Endothelial cell (in vitro differentiated cells): Measurements from ENCODE around the gene GABRG3. TPM values are rescaled to one million over a fixed set of nuclear protein-coding genes. Genes with fewer than 3 reads are reported as not detected.

Experiments
- DNase-seq: peaks from one replicate; pipeline ENCODE4 v3.0.0; 2021; ENCODE audit warnings: low spot score
- H3K27ac Mint-ChIP-seq: one replicate; pipeline ENCODE4 v1.8.0; 2021; ENCODE audit warnings: mixed read lengths, inconsistent platforms; ENCODE audit not compliant: unreplicated experiment
- H3K27me3 Mint-ChIP-seq: one replicate; pipeline ENCODE4 v1.8.0; 2021; ENCODE audit warnings: mild to moderate bottlenecking, moderate library complexity, mixed read lengths, inconsistent platforms; ENCODE audit not compliant: unreplicated experiment
- H3K36me3 Mint-ChIP-seq: one replicate; pipeline ENCODE4 v1.8.0; 2021; ENCODE audit warnings: mild to moderate bottlenecking, low read depth, mixed read lengths, inconsistent platforms; ENCODE audit not compliant: unreplicated experiment
- H3K4me1 Mint-ChIP-seq: one replicate; pipeline ENCODE4 v1.8.0; 2021; ENCODE audit warnings: mild to moderate bottlenecking, mixed read lengths, inconsistent platforms; ENCODE audit not compliant: unreplicated experiment
- H3K4me3 Mint-ChIP-seq: one replicate; pipeline ENCODE4 v1.8.0; 2021; ENCODE audit warnings: mild to moderate bottlenecking, mixed read lengths, inconsistent platforms; ENCODE audit not compliant: unreplicated experiment
- H3K9me3 Mint-ChIP-seq: one replicate; pipeline ENCODE4 v1.8.0; 2021; ENCODE audit warnings: mixed read lengths, inconsistent platforms; ENCODE audit not compliant: unreplicated experiment
- CTCF ChIP-seq: fragments of 200-600 bp; sonication (generic); IDR thresholded peaks from one replicate; pipeline ENCODE4 v1.5.0; 2021; ENCODE audit warnings: antibody characterized with exemption; ENCODE audit not compliant: unreplicated experiment
- total RNA-seq: library from RNA; stranded (reverse); fragmentation: NEBNext Ultra II Directional; extraction: Animal tissue kit (Norgen Biotek cat#: 25700); gene quantifications from one replicate; pipeline ENCODE4 v1.2.1, GENCODE V29; 2021; ENCODE audit not compliant: unreplicated experiment

GABRG3 gene
- total RNA-seq, 1 donor from 2014 or later, result 0.21 TPM

- peaks cover 4% of the 10 kb centered on the region for H3K27me3 Mint-ChIP-seq
- no peaks in the 10 kb centered on the region for H3K4me1 Mint-ChIP-seq
- H3K27ac Mint-ChIP-seq, result no peak overlapping the region
- DNase-seq, result no peak
- no peak overlapping the region for H3K4me3 Mint-ChIP-seq
- no peaks in the 10 kb centered on the region for H3K9me3 Mint-ChIP-seq
- no peaks in the 10 kb centered on the region for H3K36me3 Mint-ChIP-seq
- no peak for TF ChIP-seq CTCF
Observed at GRCh38 chr15:27084844-27085243, 113.9 kb downstream of the GABRG3 start.

DNA sequence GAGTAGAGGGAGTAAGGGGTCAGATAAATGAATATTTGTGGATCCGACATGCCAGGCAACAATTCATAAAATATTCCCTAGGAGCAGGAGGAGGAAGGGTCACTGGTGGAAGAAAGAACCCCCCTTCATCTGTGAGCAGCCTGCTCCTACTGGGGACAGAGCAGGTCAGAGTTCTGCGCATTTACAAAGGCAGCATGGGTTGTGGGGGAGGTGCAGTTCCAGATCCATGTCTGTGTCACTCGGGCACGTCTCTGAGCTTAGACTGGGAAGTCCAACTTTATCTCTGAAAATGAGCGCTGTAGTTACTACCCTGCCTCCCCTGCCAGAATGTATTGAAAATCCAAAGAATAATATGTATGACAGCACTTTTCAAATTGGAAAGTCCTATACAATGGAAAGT is 115.2 kb downstream of the GABRG3 start:
- Mint-ChIP-seq H3K4me3 (no peak overlapping the region), H3K27ac (no peak overlapping the region), H3K9me3 (no peaks in the 10 kb centered on the region), H3K27me3 (peaks cover 4% of the 10 kb centered on the region), H3K36me3 (no peaks in the 10 kb centered on the region), H3K4me1 (no peaks in the 10 kb centered on the region)
- no peak for DNase-seq
- TF ChIP-seq CTCF, result no peak

DNA sequence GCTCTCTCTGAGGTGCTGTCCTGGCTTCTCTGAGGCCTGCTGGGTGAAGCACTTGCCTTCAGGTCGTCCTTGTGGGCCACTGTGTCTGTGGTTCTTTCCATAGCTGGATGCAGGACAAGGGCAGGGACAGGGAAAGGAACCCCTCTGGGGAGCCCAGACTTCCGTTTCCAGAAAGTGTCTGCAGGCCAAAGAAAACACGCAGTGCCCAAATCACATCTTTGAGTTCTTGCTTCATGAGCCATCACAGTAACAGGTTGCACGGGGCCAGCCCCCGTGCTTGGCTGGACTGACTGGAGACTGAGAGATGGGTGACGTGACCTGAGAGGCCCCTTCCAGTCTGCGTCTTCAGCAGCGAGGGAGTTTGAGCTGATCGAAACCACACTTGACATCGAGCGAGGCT is 115.8 kb downstream of the GABRG3 start:
- Mint-ChIP-seq H3K36me3 (no peaks in the 10 kb centered on the region), H3K9me3 (no peaks in the 10 kb centered on the region), H3K27me3 (peaks cover 4% of the 10 kb centered on the region), H3K4me3 (no peak overlapping the region), H3K27ac (no peak overlapping the region), H3K4me1 (no peaks in the 10 kb centered on the region)
- TF ChIP-seq CTCF, result no peak
- DNase-seq, result no peak

DNA sequence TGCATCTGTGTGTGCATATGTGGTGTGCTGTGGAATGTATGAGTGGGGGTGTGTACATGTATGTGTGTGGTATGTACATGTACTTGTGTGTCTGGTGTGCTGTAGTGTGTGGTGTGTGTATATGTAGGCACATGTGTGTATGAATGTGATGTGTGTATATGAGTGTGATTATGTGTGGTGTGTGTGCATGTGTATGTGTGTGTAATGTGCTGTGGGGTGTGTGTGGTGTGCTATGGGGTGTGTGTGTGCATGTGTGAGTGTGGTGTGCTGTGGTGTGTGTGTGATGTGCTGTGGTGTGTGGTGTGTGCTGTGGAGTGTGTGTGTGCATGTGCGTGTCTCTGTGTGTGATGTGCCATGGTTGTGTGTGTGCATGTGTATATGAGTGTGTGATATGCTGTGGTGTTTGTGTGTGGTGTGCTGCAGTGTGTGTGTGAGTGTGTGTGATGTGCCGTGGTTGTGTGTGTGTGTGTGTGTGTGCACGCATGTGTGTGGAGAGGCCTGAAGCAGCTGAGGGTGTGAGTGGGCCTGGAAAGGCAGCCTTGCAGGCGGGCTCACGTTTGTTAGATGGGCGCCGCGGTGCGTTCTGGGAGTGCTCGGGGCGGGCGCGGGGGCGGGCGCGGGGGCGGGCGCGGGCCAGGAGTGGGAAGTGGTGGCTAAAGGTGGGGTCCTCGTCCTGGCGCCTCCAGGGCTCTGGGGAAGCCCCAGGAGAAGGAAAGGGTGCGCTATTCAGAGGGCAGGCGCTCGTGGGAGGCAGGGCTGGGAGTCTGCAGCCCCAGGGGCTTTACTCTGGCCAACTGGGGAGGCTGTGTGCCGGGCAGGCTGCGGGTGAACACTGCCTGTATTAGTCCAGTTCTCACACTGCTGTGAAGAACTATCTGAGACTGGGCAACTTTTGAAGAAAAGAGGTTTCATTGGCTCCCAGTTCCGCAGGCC is 116.9 kb downstream of the GABRG3 start:
- no peaks in the 10 kb centered on the region for H3K9me3 Mint-ChIP-seq
- DNase-seq, result no peak
- no peak overlapping the region for H3K4me3 Mint-ChIP-seq
- no peaks in the 10 kb centered on the region for H3K36me3 Mint-ChIP-seq
- H3K27ac Mint-ChIP-seq, result no peak overlapping the region
- H3K27me3 Mint-ChIP-seq, result peaks cover 4% of the 10 kb centered on the region
- TF ChIP-seq CTCF, result no peak
- no peaks in the 10 kb centered on the region for H3K4me1 Mint-ChIP-seq

GRCh38 chr15:27088584-27089232 is 117.7 kb downstream of the GABRG3 start:
- DNase-seq, result no peak
- no peak for TF ChIP-seq CTCF
- peaks cover 4% of the 10 kb centered on the region for H3K27me3 Mint-ChIP-seq
- no peaks in the 10 kb centered on the region for H3K4me1 Mint-ChIP-seq
- H3K9me3 Mint-ChIP-seq, result no peaks in the 10 kb centered on the region
- no peak overlapping the region for H3K4me3 Mint-ChIP-seq
- no peak overlapping the region for H3K27ac Mint-ChIP-seq
- no peaks in the 10 kb centered on the region for H3K36me3 Mint-ChIP-seq
